CD4-positive, alpha-beta T cell treated with Interleukin-12 subunit alpha and Interleukin-12 subunit beta, for 1 hour (primary cell): ENCODE results near the gene NEGR1.

ENCODE experiments used
- DNase-seq: peaks from one replicate; pipeline ENCODE4 v3.0.0-alpha.2; 2020

The NEGR1 gene

GRCh38 chr1:71666609-71667008 is 615.7 kb downstream of the NEGR1 start:
- no peak for DNase-seq

DNA sequence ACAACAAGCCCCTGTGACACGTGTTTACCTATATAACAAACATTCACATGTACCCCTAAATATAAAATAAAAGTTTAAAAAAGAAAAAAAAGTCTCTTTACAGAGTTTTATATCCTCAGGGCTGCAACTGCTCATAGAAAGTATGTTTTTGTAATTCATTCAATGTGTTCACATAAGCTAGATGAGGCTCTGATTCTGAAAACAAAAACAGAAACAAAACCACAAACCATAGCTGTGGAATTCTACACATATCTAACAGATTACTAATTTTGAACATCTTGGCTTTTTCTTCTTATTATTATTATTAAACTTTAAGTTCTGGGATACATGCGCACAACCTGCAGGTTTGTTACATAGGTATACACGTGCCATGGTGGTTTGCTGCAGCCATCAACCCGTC is 621.9 kb downstream of the NEGR1 start:
- DNase-seq: no peak

GRCh38 chr1:71657891-71658679 is 624.3 kb downstream of the NEGR1 start:
- no peak for DNase-seq

DNA sequence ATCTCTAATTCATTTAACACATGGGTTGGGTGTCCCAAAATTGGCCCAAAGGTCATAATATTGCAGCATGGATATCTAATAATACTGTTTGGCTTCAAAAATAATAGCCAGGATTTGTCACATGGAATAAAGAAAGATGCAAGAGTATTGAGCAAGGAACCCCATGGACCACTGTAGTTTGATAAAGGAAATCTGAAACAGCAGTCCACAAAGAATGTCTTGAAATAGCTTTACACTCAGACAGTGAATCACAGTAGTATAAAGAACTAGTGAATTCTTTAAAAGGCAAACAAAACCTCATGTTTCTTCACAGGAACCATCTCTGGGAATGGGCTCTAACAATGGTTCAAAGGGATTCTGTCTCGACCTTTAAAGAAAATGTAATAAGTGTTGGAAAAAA is 625.4 kb downstream of the NEGR1 start:
- DNase-seq: no peak

GRCh38 chr1:71655604-71656003 is 626.7 kb downstream of the NEGR1 start:
- no peak for DNase-seq

DNA sequence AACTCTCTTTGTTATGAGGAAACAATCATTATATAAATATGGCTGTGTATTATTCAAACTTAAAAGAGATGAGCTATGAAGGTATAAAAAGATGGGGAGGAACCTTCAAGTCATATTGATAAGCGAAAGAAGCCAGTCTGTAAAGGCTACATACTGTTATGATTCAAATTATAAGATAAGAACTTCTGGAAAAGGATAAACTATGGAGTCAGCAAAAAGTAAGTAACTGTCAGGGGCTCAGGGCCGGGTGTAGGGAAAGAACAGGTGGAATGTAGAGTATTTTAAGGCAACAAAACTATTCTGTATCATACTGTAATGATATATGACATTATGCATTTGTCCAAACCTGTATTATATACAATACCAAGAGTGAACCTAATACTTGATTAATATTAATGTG is 628.4 kb downstream of the NEGR1 start:
- no peak for DNase-seq

- no peak for DNase-seq
These were observed 631.1 kb downstream of the NEGR1 start for GRCh38 chr1:71651214-71651613.

GRCh38 chr1:71650119-71650518 is 632.2 kb downstream of the NEGR1 start:
- DNase-seq: no peak

- no peak for DNase-seq
These were observed 632.7 kb downstream of the NEGR1 start for GRCh38 chr1:71649608-71650007.

DNA sequence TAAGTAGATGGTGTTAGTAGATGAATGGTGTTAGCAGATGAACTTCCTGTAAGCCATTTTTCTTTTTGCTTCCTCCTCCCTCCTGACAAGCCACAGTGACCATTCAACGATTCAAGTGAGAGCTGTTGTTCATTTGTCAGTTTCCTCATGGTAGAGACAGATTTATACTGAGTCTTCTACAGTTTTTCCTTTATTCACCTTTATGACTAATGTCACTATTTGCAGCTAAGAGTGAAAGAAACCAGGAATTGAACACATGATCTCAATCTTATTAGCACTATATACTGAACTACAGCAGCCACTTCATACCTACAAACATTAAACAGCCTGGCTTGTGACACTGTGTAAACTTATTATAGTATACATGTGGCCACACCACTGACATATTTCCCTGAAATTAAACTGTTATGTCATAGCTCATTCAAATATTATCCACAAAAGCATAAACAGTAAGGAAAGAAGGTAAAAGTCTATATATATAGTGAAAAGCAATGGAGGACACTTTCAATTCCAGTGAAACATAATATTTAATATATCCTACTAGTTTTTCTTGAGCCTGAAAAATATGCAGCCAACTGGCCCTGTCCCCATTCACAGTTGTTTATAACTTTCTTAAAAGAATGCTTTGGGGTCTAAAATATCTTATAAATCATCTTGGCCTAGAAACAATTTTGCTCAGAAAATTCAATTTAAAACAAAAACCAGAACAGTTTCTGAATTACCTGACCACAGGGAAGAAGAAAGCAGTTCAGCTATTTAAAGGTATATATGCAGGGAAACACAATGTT is 634.6 kb downstream of the NEGR1 start:
- DNase-seq: no peak

DNA sequence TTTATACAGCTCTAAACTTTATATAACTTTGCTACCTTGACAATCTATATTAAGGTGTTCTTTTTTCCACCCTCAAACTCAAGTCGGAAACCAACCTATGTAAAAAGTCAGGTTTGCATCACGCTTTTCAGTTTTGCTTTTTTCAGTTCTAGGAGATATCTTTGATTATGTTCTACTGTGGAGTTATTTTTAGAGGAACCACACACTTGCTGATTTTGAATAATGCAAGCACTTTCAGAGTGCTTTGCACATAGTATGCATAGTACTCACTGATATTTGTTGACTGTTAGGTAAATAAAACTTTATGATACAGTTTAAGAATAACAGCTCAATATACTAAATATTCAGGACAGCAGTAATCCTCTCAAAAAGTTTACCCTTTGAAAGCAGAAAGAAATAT is 637.3 kb downstream of the NEGR1 start:
- DNase-seq: no peak

DNA sequence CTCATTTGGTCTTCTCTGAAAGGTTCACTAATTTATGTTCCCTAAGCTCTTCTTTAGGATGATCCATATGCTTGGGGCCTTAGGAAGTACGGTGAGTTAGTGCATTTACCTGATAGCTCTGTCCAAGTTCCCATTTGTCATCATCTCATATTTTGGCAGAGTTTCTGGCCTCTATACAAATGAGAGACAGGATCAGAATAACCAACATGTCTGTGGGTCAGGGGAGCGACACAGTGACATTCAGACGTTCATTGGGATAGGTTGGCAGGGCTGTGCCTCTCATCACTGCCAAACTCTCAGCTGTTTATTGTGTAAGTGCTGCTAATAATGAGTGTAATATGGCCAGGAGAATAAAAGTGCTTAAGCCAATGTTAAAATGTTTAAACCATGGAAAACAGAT is 640.4 kb downstream of the NEGR1 start:
- no peak for DNase-seq

DNA sequence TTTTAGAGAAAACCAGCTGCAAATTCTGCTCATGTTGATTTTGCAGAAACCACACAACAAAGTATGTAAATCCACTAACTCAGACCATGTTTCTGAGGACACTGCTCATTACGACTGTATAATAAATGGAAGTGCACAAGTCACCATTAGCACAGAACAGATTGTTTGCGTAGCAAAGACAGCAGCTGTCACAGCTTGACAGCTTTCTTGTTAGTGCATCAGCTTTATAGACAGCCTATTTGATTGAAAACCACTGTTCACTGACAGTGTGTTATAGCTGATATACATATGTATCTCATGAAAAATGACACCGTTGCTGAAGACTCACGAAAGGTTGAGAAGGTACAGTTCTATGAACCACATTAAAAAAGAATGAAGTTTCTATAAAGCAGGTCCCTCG is 641.3 kb downstream of the NEGR1 start:
- no peak for DNase-seq

- no peak for DNase-seq
These were observed 642.2 kb downstream of the NEGR1 start for GRCh38 chr1:71640116-71640515.

- no peak for DNase-seq
These were observed 644.1 kb downstream of the NEGR1 start for GRCh38 chr1:71638081-71638766.

DNA sequence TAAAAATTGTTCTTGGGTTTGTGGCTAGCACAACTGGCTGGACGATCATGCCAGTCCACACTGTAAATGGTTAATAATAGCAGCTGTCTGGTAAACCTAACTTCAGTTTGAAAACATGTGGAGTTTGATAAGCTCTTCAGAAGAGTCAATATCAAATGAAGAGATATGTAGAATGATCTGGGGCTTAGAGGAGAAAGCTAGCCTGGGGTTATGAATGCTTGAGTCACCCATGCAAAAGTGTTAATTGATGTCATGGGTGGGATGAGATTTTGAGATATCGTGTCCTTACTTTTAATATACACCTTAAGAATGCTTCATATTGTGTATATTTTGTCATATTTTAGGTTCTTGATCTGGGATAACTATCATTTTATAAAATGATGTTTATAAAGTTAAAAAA is 646.8 kb downstream of the NEGR1 start:
- no peak for DNase-seq

DNA sequence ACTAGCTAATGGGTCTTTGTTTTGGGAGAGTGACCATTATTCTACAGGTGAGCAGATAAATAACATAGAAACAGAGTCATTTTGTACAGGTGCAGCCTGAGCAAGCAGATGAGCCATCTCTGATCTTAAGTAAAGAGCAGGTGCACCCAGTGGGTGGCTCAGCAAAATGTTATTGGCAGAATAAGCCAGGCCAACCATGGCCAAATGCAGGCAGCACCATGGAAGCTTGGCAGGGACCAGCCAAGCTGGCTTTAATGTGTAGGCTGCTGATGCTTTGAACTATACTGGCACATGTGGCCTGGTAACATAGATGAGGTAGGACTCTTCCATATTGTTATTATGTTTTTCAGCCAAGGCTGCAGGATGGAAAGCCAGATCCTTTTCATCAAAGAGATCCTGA is 648.2 kb downstream of the NEGR1 start:
- DNase-seq: no peak

DNA sequence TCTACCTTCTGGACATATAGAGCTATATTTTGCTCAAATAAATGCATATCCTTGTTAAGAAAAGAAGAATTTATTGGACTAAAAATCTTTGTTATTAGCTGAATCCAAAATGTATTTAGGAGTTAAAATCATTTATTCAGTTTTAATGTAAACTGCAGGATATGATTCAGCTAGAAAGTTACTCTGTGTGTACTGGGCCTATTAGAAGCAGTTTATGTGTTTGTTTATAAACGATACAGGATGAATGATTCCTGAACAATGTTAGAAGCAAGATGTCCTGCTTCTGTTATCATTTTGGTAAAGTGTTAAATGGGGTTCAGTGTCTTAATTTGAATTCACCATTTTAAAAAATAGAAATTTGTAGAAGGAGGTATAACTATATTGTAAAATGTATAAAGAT is 652.3 kb downstream of the NEGR1 start:
- no peak for DNase-seq

- DNase-seq: no peak
These were observed 657.3 kb downstream of the NEGR1 start for GRCh38 chr1:71625004-71625403.

GRCh38 chr1:71623888-71624287 is 658.5 kb downstream of the NEGR1 start:
- no peak for DNase-seq

DNA sequence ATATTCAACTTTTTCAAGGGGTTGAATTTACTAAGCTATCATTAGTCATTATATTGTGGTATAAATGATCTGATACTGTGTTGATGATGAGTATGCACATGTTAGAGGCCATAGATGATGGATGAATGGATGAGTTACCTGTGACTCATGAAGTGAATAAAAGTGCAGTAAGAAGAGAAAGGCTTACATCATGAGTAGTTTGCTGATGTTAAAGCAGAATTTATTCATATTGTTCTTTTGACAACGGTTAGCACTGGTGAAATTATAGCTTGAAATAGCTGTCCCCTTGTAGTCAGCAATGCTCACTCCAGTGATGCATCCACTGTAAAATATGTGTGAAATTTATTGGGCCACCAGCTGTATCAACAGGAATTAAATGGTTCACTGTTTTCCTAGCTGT is 660.6 kb downstream of the NEGR1 start:
- DNase-seq: no peak

- no peak for DNase-seq
These were observed 663.4 kb downstream of the NEGR1 start for GRCh38 chr1:71618766-71619530.

GRCh38 chr1:71618191-71618590 is 664.1 kb downstream of the NEGR1 start:
- DNase-seq: no peak
